ENCODE results near the gene MTMR4. TPM values are rescaled to one million over a fixed set of nuclear protein-coding genes. Genes with fewer than 3 reads are reported as not detected.

The MTMR4 gene
- total RNA-seq, 2 donors from 2014 or later = 43.5 to 45.3 TPM

DNA sequence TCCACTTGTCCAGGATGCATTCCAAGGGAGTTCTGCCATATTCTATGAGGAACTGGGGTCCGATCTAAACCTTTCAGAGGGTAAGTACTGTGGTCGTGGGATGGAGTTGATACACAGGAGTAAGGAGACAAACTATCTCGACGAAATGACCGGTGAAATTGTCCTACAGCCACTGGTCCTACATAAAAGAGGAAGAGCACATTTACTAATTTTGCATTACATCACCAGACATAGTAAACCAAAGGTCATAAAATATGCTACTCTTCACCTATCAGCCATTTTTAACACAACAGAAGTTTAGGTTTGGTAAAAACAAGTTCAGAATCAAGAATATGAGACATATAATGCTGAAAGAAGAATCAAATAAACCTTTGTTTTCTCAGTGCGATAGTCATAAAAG is 34.3 kb downstream of the MTMR4 start:
- H3K4me1 ChIP-seq = no peaks in the 10 kb centered on the region
- no peak overlapping the region for H3K4me3 ChIP-seq
- TF ChIP-seq CTCF (IDR thresholded peaks at IDR 0.05) = no peak
- no peaks in the 10 kb centered on the region for H3K9me3 ChIP-seq
- no peaks in the 10 kb centered on the region for H3K27me3 ChIP-seq
- no peak overlapping the region for H3K27ac ChIP-seq
- H3K9ac ChIP-seq (ENCODE audit: low read depth in 2 of 2, low read length in 2 of 2) = no peak overlapping the region
- DNase-seq = no peak
- intact Hi-C loops (cut with DNase I) = no loop called here
- no peaks in the 10 kb centered on the region for H3K36me3 ChIP-seq

DNA sequence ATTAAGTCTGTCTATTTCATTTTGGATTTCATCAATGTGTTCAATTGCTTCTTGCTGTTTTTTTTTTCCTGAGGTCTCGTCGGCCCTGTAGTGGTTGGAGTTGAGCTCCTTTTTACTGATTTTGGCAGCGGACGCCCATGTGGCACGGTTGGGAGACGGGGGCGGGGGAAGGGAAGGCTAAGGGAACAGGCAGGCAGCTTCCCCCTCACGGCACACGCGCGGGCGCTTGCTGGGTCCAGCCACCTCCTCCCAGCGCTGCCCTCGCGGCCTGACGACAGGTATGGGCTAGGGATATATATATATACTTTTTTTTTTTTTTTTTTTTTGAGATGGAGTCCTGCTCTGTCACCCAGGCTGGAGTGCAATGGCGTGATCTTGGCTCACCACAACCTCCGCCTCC is 37.6 kb downstream of the MTMR4 start:
- Histone ChIP-seq H3K4me3 (no peak overlapping the region), H3K36me3 (no peaks in the 10 kb centered on the region), H3K9ac (ENCODE audit: low read depth in 2 of 2, low read length in 2 of 2) (no peak overlapping the region), H3K27ac (no peak overlapping the region), H3K27me3 (no peaks in the 10 kb centered on the region), H3K9me3 (no peaks in the 10 kb centered on the region), H3K4me1 (no peaks in the 10 kb centered on the region)
- intact Hi-C loops (cut with DNase I) = no loop called here
- TF ChIP-seq CTCF (IDR thresholded peaks at IDR 0.05) = no peak
- no peak for DNase-seq

DNA sequence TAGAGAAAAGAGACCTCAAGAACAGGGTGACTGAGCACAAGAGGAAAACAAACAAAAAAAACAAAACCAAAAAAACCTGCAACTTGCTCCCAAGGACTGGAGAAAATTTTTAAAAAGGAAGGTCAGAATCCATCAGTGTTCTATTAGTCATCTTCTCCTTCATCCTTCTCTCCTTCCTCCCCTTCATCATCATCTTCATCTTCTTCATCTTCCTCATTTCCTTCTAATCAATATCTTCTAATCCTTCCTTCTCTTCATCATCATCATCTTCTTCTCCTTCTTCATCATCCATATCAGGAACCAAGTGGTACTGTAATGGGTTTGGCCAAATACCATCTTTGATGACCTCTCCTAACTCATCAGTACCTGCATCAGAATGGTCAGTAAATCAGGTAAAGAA is 38.5 kb downstream of the MTMR4 start:
- DNase-seq = no peak
- H3K9ac ChIP-seq (ENCODE audit: low read depth in 2 of 2, low read length in 2 of 2) = no peak overlapping the region
- H3K9me3 ChIP-seq = no peaks in the 10 kb centered on the region
- intact Hi-C loops (cut with DNase I) = no loop called here
- TF ChIP-seq CTCF (IDR thresholded peaks at IDR 0.05) = no peak
- H3K27ac ChIP-seq = no peak overlapping the region
- no peaks in the 10 kb centered on the region for H3K4me1 ChIP-seq
- H3K36me3 ChIP-seq = no peaks in the 10 kb centered on the region
- H3K4me3 ChIP-seq = no peak overlapping the region
- no peaks in the 10 kb centered on the region for H3K27me3 ChIP-seq

- Histone ChIP-seq H3K9ac (ENCODE audit: low read depth in 2 of 2, low read length in 2 of 2) (no peak overlapping the region), H3K27me3 (no peaks in the 10 kb centered on the region), H3K36me3 (no peaks in the 10 kb centered on the region), H3K4me1 (no peaks in the 10 kb centered on the region), H3K9me3 (no peaks in the 10 kb centered on the region), H3K4me3 (no peak overlapping the region), H3K27ac (no peak overlapping the region)
- no peak for DNase-seq
- intact Hi-C loops (cut with DNase I) = no loop called here
- no peak for TF ChIP-seq CTCF (IDR thresholded peaks at IDR 0.05)
Observed at GRCh38 chr17:58470356-58470755, 44.1 kb downstream of the MTMR4 start.

GRCh38 chr17:58468944-58469343 is 45.5 kb downstream of the MTMR4 start:
- intact Hi-C loops (cut with DNase I) = no loop called here

More at GRCh38 chr17:58468944-58469343, 45.5 kb downstream of the MTMR4 start:
- Histone ChIP-seq H3K4me1 (no peaks in the 10 kb centered on the region), H3K9me3 (no peaks in the 10 kb centered on the region), H3K27me3 (no peaks in the 10 kb centered on the region), H3K27ac (no peak overlapping the region), H3K4me3 (no peak overlapping the region), H3K9ac (ENCODE audit: low read depth in 2 of 2, low read length in 2 of 2) (no peak overlapping the region), H3K36me3 (no peaks in the 10 kb centered on the region)
- no peak for DNase-seq
- TF ChIP-seq CTCF (IDR thresholded peaks at IDR 0.05) = no peak
